ENCODE results near the gene CYP39A1. TPM values are rescaled to one million over a fixed set of nuclear protein-coding genes. Genes with fewer than 3 reads are reported as not detected.

The CYP39A1 gene
- total RNA-seq, 1 experiment from 2014 or later, result not detected

GRCh38 chr6:46513533-46513932 lies 139.1 kb downstream of the CYP39A1 start:
- intact Hi-C loops (cut with micrococcal nuclease; ENCODE audit: unreplicated experiment), result no loop called here
- H3K4me1 ChIP-seq, result no peaks in the 10 kb centered on the region
- Mint-ChIP-seq H3K36me3 (ENCODE audit: insufficient read depth, unreplicated experiment) (no peaks in the 10 kb centered on the region), H3K27ac (ENCODE audit: unreplicated experiment) (no peak overlapping the region), H3K27me3 (ENCODE audit: insufficient read depth, unreplicated experiment) (no peaks in the 10 kb centered on the region), H3K4me1 (ENCODE audit: low read depth, unreplicated experiment) (no peaks in the 10 kb centered on the region), H3K9me3 (ENCODE audit: unreplicated experiment) (no peaks in the 10 kb centered on the region), H3K4me3 (ENCODE audit: unreplicated experiment) (no peak overlapping the region)
- POLR2A ChIA-PET, result no interaction called here
- no peak for DNase-seq
- TF ChIP-seq, protein P1, sequence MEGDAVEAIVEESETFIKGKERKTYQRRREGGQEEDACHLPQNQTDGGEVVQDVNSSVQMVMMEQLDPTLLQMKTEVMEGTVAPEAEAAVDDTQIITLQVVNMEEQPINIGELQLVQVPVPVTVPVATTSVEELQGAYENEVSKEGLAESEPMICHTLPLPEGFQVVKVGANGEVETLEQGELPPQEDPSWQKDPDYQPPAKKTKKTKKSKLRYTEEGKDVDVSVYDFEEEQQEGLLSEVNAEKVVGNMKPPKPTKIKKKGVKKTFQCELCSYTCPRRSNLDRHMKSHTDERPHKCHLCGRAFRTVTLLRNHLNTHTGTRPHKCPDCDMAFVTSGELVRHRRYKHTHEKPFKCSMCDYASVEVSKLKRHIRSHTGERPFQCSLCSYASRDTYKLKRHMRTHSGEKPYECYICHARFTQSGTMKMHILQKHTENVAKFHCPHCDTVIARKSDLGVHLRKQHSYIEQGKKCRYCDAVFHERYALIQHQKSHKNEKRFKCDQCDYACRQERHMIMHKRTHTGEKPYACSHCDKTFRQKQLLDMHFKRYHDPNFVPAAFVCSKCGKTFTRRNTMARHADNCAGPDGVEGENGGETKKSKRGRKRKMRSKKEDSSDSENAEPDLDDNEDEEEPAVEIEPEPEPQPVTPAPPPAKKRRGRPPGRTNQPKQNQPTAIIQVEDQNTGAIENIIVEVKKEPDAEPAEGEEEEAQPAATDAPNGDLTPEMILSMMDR (IDR thresholded peaks at IDR 0.05; ENCODE audit: insufficient read depth in 1 of 2, low read depth in 1 of 2, low read length in 1 of 2, severe bottlenecking in 1 of 2, unreplicated experiment in 1 of 2), result no peak
- H3K4me3 ChIP-seq (ENCODE audit: low read depth, low read length), result no peak overlapping the region
- no peaks in the 10 kb centered on the region for H3K27me3 ChIP-seq (replicated peaks; ENCODE audit: control insufficient read depth, insufficient read depth, low read length)
- H3K9me3 ChIP-seq, result no peaks in the 10 kb centered on the region
- no TSS peak for BruUV-seq (replicated peaks)
- CTCF ChIA-PET, result no interaction called here
- H3K36me3 ChIP-seq (ENCODE audit: control insufficient read depth, insufficient read depth, low read length), result no peaks in the 10 kb centered on the region

- no peak overlapping the region for H3K27ac Mint-ChIP-seq (ENCODE audit: unreplicated experiment)
- no peak for DNase-seq
- no peaks in the 10 kb centered on the region for H3K9me3 ChIP-seq
- H3K4me1 ChIP-seq, result no peaks in the 10 kb centered on the region
- no peaks in the 10 kb centered on the region for H3K27me3 ChIP-seq (replicated peaks; ENCODE audit: control insufficient read depth, insufficient read depth, low read length)
- ChIA-PET POLR2A (no interaction called here), CTCF (no interaction called here)
- no peak overlapping the region for H3K4me3 ChIP-seq (ENCODE audit: low read depth, low read length)
- BruUV-seq (replicated peaks), result no TSS peak
- intact Hi-C loops (cut with micrococcal nuclease; ENCODE audit: unreplicated experiment), result no loop called here
- no peak overlapping the region for H3K4me3 Mint-ChIP-seq (ENCODE audit: unreplicated experiment)
- no peaks in the 10 kb centered on the region for H3K36me3 ChIP-seq (ENCODE audit: control insufficient read depth, insufficient read depth, low read length)
- no peaks in the 10 kb centered on the region for H3K4me1 Mint-ChIP-seq (ENCODE audit: low read depth, unreplicated experiment)
- no peaks in the 10 kb centered on the region for H3K36me3 Mint-ChIP-seq (ENCODE audit: insufficient read depth, unreplicated experiment)
- TF ChIP-seq, protein P1 (IDR thresholded peaks at IDR 0.05; ENCODE audit: insufficient read depth in 1 of 2, low read depth in 1 of 2, low read length in 1 of 2, severe bottlenecking in 1 of 2, unreplicated experiment in 1 of 2), result no peak
- H3K27me3 Mint-ChIP-seq (ENCODE audit: insufficient read depth, unreplicated experiment), result no peaks in the 10 kb centered on the region
- H3K9me3 Mint-ChIP-seq (ENCODE audit: unreplicated experiment), result no peaks in the 10 kb centered on the region
Measured at GRCh38 chr6:46511320-46511719, 141.3 kb downstream of the CYP39A1 start.

DNA sequence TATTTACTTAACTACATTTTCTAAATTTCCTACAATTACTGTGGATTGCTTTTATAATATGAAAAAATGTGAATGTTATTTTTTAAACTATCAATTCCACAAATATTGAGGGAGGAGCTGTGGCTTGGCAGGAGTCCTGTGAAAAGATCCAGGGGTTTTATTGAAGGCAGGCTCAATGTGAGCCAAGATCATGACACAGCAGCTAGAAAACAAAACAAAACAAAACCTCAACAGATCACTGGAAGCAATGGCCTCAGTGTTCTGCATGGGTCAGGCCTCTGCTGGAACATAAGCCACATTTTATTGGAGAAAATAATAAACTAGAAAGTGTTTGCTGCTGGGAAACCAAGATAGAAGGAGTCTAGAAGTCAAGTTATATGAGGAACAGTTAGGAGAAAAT lies 142.0 kb downstream of the CYP39A1 start:
- TF ChIP-seq, protein P1 (IDR thresholded peaks at IDR 0.05; ENCODE audit: insufficient read depth in 1 of 2, low read depth in 1 of 2, low read length in 1 of 2, severe bottlenecking in 1 of 2, unreplicated experiment in 1 of 2), result no peak
- Histone ChIP-seq H3K36me3 (ENCODE audit: control insufficient read depth, insufficient read depth, low read length) (no peaks in the 10 kb centered on the region), H3K4me3 (ENCODE audit: low read depth, low read length) (no peak overlapping the region), H3K9me3 (no peaks in the 10 kb centered on the region), H3K27me3 (replicated peaks; ENCODE audit: control insufficient read depth, insufficient read depth, low read length) (no peaks in the 10 kb centered on the region), H3K4me1 (no peaks in the 10 kb centered on the region)
- Mint-ChIP-seq H3K9me3 (ENCODE audit: unreplicated experiment) (no peaks in the 10 kb centered on the region), H3K27ac (ENCODE audit: unreplicated experiment) (no peak overlapping the region), H3K27me3 (ENCODE audit: insufficient read depth, unreplicated experiment) (no peaks in the 10 kb centered on the region), H3K4me1 (ENCODE audit: low read depth, unreplicated experiment) (no peaks in the 10 kb centered on the region), H3K36me3 (ENCODE audit: insufficient read depth, unreplicated experiment) (no peaks in the 10 kb centered on the region), H3K4me3 (ENCODE audit: unreplicated experiment) (no peak overlapping the region)
- intact Hi-C loops (cut with micrococcal nuclease; ENCODE audit: unreplicated experiment), result no loop called here
- no TSS peak for BruUV-seq (replicated peaks)
- no peak for DNase-seq
- CTCF ChIA-PET, result no interaction called here
- POLR2A ChIA-PET, result no interaction called here
